HG02798 (cell line): ENCODE results near the gene ABCC8.
A peak's percentile ranks its signal among the peaks of the same experiment; 100 is the strongest.

Source experiments
- ATAC-seq: cut with Tn5 transposase; IDR thresholded peaks from one replicate; pipeline ENCODE4 v1.9.1; 2021; ENCODE audit warnings: mild to moderate bottlenecking; ENCODE audit not compliant: unreplicated experiment, poor library complexity

ABCC8 gene

GRCh38 chr11:17408641-17409040 is 68.0 kb downstream of the ABCC8 start:
- ATAC-seq: no peak

GRCh38 chr11:17408026-17408425 is 68.6 kb downstream of the ABCC8 start:
- no peak for ATAC-seq

GRCh38 chr11:17407575-17407974 is 69.1 kb downstream of the ABCC8 start:
- ATAC-seq: no peak

GRCh38 chr11:17406818-17407149 is 69.9 kb downstream of the ABCC8 start:
- no peak for ATAC-seq

GRCh38 chr11:17406082-17406817 is 70.4 kb downstream of the ABCC8 start:
- no peak for ATAC-seq

GRCh38 chr11:17405232-17406005 is 71.2 kb downstream of the ABCC8 start:
- ATAC-seq: peak; percentile 34

GRCh38 chr11:17403980-17404759 is 72.5 kb downstream of the ABCC8 start:
- ATAC-seq: no peak

- no peak for ATAC-seq
Observed at GRCh38 chr11:17402486-17402885, 74.2 kb downstream of the ABCC8 start.

- no peak for ATAC-seq
Observed at GRCh38 chr11:17401841-17402240, 74.8 kb downstream of the ABCC8 start.

- ATAC-seq: no peak
Observed at GRCh38 chr11:17401316-17401715, 75.3 kb downstream of the ABCC8 start.

- ATAC-seq: peak; percentile 69
Observed at GRCh38 chr11:17400048-17400775, 76.4 kb downstream of the ABCC8 start.

GRCh38 chr11:17399236-17399635 is 77.4 kb downstream of the ABCC8 start:
- no peak for ATAC-seq

GRCh38 chr11:17397311-17398002 is 79.2 kb downstream of the ABCC8 start:
- ATAC-seq: no peak

GRCh38 chr11:17396598-17397310 is 79.9 kb downstream of the ABCC8 start:
- no peak for ATAC-seq

- ATAC-seq: no peak
Observed at GRCh38 chr11:17395978-17396377, 80.7 kb downstream of the ABCC8 start.

- ATAC-seq: no peak
Observed at GRCh38 chr11:17395554-17395961, 81.1 kb downstream of the ABCC8 start.

- no peak for ATAC-seq
Observed at GRCh38 chr11:17394743-17395390, 81.8 kb downstream of the ABCC8 start.

GRCh38 chr11:17393472-17393871 is 83.2 kb downstream of the ABCC8 start:
- ATAC-seq: no peak

- no peak for ATAC-seq
Observed at GRCh38 chr11:17392872-17393271, 83.8 kb downstream of the ABCC8 start.
